ENCODE measurements around the gene KLHL1. TPM values are rescaled to one million over a fixed set of nuclear protein-coding genes. Genes with fewer than 3 reads are reported as not detected.

Gene KLHL1
- total RNA-seq, 4 donors from 2014 or later, result not detected

GRCh38 chr13:69956349-69956748, 151.9 kb downstream of the KLHL1 start:
- no peak overlapping the region for H3K27ac ChIP-seq
- no peaks in the 10 kb centered on the region for H3K9me3 ChIP-seq
- DNase-seq, result no peak
- H3K4me3 ChIP-seq, result no peak overlapping the region
- no peak for TF ChIP-seq CTCF (IDR thresholded peaks at IDR 0.05)
- TF ChIP-seq POLR2A (IDR thresholded peaks at IDR 0.05), result no peak
- H3K4me1 ChIP-seq, result no peaks in the 10 kb centered on the region
- H3K27me3 ChIP-seq, result no peaks in the 10 kb centered on the region
- H3K36me3 ChIP-seq, result no peaks in the 10 kb centered on the region

- TF ChIP-seq POLR2A (IDR thresholded peaks at IDR 0.05) (no peak), CTCF (IDR thresholded peaks at IDR 0.05) (no peak)
- H3K4me1 ChIP-seq, result no peaks in the 10 kb centered on the region
- no peak for DNase-seq
- H3K4me3 ChIP-seq, result no peak overlapping the region
- H3K27ac ChIP-seq, result no peak overlapping the region
- H3K9me3 ChIP-seq, result no peaks in the 10 kb centered on the region
- H3K36me3 ChIP-seq, result no peaks in the 10 kb centered on the region
- H3K27me3 ChIP-seq, result no peaks in the 10 kb centered on the region
These were observed 153.0 kb downstream of the KLHL1 start for GRCh38 chr13:69955271-69955670.

- no peak for DNase-seq
- Histone ChIP-seq H3K27me3 (no peaks in the 10 kb centered on the region), H3K36me3 (no peaks in the 10 kb centered on the region), H3K9me3 (no peaks in the 10 kb centered on the region), H3K4me3 (no peak overlapping the region), H3K4me1 (no peaks in the 10 kb centered on the region), H3K27ac (no peak overlapping the region)
- TF ChIP-seq POLR2A (IDR thresholded peaks at IDR 0.05) (no peak), CTCF (IDR thresholded peaks at IDR 0.05) (no peak)
These were observed 156.8 kb downstream of the KLHL1 start for GRCh38 chr13:69951412-69951811.

- Histone ChIP-seq H3K4me3 (no peak overlapping the region), H3K9me3 (no peaks in the 10 kb centered on the region), H3K27me3 (no peaks in the 10 kb centered on the region), H3K4me1 (no peaks in the 10 kb centered on the region), H3K27ac (no peak overlapping the region), H3K36me3 (no peaks in the 10 kb centered on the region)
- TF ChIP-seq CTCF (IDR thresholded peaks at IDR 0.05) (no peak), POLR2A (IDR thresholded peaks at IDR 0.05) (no peak)
- DNase-seq, result no peak
These were observed 158.1 kb downstream of the KLHL1 start for GRCh38 chr13:69950160-69950559.

- no peak for DNase-seq
- Histone ChIP-seq H3K4me1 (no peaks in the 10 kb centered on the region), H3K27me3 (no peaks in the 10 kb centered on the region), H3K36me3 (no peaks in the 10 kb centered on the region), H3K9me3 (no peaks in the 10 kb centered on the region), H3K4me3 (no peak overlapping the region), H3K27ac (no peak overlapping the region)
- TF ChIP-seq POLR2A (IDR thresholded peaks at IDR 0.05) (no peak), CTCF (IDR thresholded peaks at IDR 0.05) (no peak)
These were observed 160.2 kb downstream of the KLHL1 start for GRCh38 chr13:69948016-69948415.

- H3K4me1 ChIP-seq, result no peaks in the 10 kb centered on the region
- no peak overlapping the region for H3K4me3 ChIP-seq
- no peaks in the 10 kb centered on the region for H3K9me3 ChIP-seq
- H3K36me3 ChIP-seq, result no peaks in the 10 kb centered on the region
- no peaks in the 10 kb centered on the region for H3K27me3 ChIP-seq
- TF ChIP-seq POLR2A (IDR thresholded peaks at IDR 0.05) (no peak), CTCF (IDR thresholded peaks at IDR 0.05) (no peak)
- H3K27ac ChIP-seq, result no peak overlapping the region
- DNase-seq, result no peak
These were observed 160.7 kb downstream of the KLHL1 start for GRCh38 chr13:69947582-69947981.

Data from Peyer's patch (tissue), 4 donors.